ENCODE measurements around the gene GBA2.

DNA sequence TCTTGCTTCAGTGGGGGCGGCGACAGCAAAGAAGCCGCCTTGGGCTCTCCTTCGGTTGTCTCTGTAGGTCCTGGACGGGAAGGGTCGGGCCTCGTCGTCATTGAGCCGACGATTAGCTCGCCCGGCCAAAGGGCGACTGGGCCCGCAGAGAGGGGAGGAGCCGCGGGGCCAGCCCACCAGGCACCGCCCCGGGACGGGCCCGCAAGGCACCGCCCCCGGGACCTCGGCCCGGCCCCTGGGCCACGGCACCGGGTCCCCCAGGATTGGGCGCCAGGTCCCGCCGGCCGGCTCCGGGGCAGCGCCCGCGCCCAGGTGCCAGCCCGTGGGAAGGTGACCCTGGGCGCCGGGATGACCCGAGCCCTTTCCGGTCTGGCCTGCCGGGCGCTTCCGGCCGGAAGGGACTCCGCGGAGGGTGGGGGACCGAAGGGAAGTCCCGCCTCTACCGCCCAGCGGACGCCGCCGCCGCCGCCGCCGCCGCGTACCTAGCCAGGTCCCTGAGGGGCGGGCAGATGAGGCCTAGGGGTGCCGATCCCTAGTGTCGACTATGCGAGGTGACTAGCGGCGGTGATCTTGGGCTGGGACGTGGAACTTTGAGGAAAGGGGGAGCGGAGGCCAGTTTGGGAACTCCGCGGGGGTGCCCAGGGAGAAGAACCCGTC is at the start of gene GBA2, which contains the start of gene RGP1:
- TF ChIP-seq CTCF (IDR thresholded peaks at IDR 0.05; ENCODE audit: poor library complexity) (no peak), EZH2phosphoT487 (IDR thresholded peaks at IDR 0.05; ENCODE audit: low read depth, severe bottlenecking, unreplicated experiment) (no peak), EZH2 (IDR thresholded peaks at IDR 0.05; ENCODE audit: borderline replicate concordance) (no peak)
